K562 (cell line): Measurements from ENCODE around the gene MYO3B. TPM values are rescaled to one million over a fixed set of nuclear protein-coding genes. Genes with fewer than 3 reads are reported as not detected.

Experiments
- ATAC-seq: fragments of 200-7000 bp; cut with Tn5 transposase; 3 replicates; pipeline ENCODE4 v1.9.1; 2020; ENCODE audit warnings: moderate library complexity
- BruUV-seq: library from RNA; stranded (reverse); fragments of 400-500 nt; replicated peaks from 2 replicates; lab custom pipeline; 2021; lab: Mats Ljungman, UMichigan
- CTCF ChIA-PET: fragments of 300-600 bp; formaldehyde crosslinking; extraction: SDS; loops from one replicate; lab custom pipeline; 2021; ENCODE audit warnings: low intra/inter-chr PET ratio; lab: Yijun Ruan, JAX
- POLR2A ChIA-PET: fragments of 300-600, 350-650 bp; sonication (Branson Sonifier 250); formaldehyde crosslinking; extraction: SDS; loops from one replicate; lab custom pipeline; 2021; ENCODE audit warnings: antibody characterized with exemption, inconsistent platforms; lab: Yijun Ruan, JAX
- DNase-seq, 4 experiments: peaks; one replicate each; pipeline versions ENCODE4 v3.0.0 to v3.0.0-alpha.2; 2011 to 2018; ENCODE audit warnings: low spot score in 3 of 4, mixed read lengths in 3 of 4; ENCODE audit errors: extremely low read depth in 1 of 4
- FAIRE-seq: peaks from 2 replicates; lab custom pipeline; 2011; peaks lifted over from hg19 to GRCh38; lab: Jason Lieb, UNC
- H2AFZ ChIP-seq: 2 replicates; pipeline ENCODE4 v1.6.0; 2011; ENCODE audit warnings: low read depth, low read length, control low read depth, inconsistent platforms
- H3K27ac ChIP-seq: fragments of 200-600 bp; 3 replicates; pipeline ENCODE4 v1.8.0; 2011; ENCODE audit warnings: low read depth, mild to moderate bottlenecking, control low read depth, inconsistent platforms, low read length, moderate library complexity, mixed read lengths; ENCODE audit errors: extremely low read depth
- H3K27me3 ChIP-seq, 2 experiments: fragments of 300-600 bp in 1 of 2; 2 replicates in 1 of 2; 3 replicates in 1 of 2; pipeline versions ENCODE4 v1.6.0 to v1.8.0; 2011; ENCODE audit warnings: inconsistent platforms in 2 of 2, low read length in 2 of 2, mild to moderate bottlenecking in 1 of 2, mixed read lengths in 1 of 2, moderate library complexity in 1 of 2; ENCODE audit not compliant: control insufficient read depth in 2 of 2, insufficient read depth in 2 of 2
- H3K36me3 ChIP-seq: fragments of 300-600 bp; 3 replicates; pipeline ENCODE4 v1.8.0; 2011; ENCODE audit warnings: mild to moderate bottlenecking, low read length, inconsistent platforms; ENCODE audit not compliant: control insufficient read depth, insufficient read depth
- H3K4me1 ChIP-seq, 2 experiments: fragments of 200-600 bp in 1 of 2; replicated peaks in 1 of 2; 2 replicates in 1 of 2; 3 replicates in 1 of 2; pipeline versions ENCODE4 v1.5.1 to v1.8.0; 2011; ENCODE audit warnings: inconsistent platforms in 2 of 2, low read length in 2 of 2, mild to moderate bottlenecking in 1 of 2, mixed read lengths in 1 of 2, moderate library complexity in 1 of 2; ENCODE audit not compliant: control insufficient read depth in 2 of 2, insufficient read depth in 2 of 2
- H3K4me2 ChIP-seq: 2 replicates; pipeline ENCODE4 v1.6.1; 2011; ENCODE audit warnings: low read length, control low read depth, inconsistent platforms, mixed read lengths; ENCODE audit not compliant: insufficient read depth
- H3K4me3 ChIP-seq: fragments of 200-600 bp; sonication (generic), shearing (Covaris generic); 2 replicates; pipeline ENCODE4 v1.5.1; 2016; ENCODE audit warnings: control low read depth, inconsistent platforms
- H3K79me2 ChIP-seq: fragments of 200-600 bp; 3 replicates; pipeline ENCODE4 v1.8.0; 2011; ENCODE audit warnings: low read length, inconsistent platforms; ENCODE audit not compliant: control insufficient read depth, insufficient read depth
- H3K9ac ChIP-seq, 2 experiments: 2 replicates each; pipeline versions ENCODE4 v1.6.0 to v1.6.1; 2011; ENCODE audit warnings: low read depth in 2 of 2, low read length in 2 of 2, control low read depth in 1 of 2, inconsistent platforms in 1 of 2, mild to moderate bottlenecking in 1 of 2, mixed read lengths in 1 of 2; ENCODE audit not compliant: insufficient read depth in 1 of 2
- H3K9me1 ChIP-seq: one replicate; pipeline ENCODE4 v1.6.0; 2011; ENCODE audit warnings: inconsistent platforms, mild to moderate bottlenecking, low read length, moderate library complexity; ENCODE audit not compliant: control insufficient read depth, insufficient read depth
- H3K9me3 ChIP-seq: replicated peaks from 2 replicates; pipeline ENCODE4 v1.5.1; 2011; ENCODE audit warnings: low read depth, low read length, inconsistent platforms; ENCODE audit not compliant: control insufficient read depth, insufficient read depth
- H4K20me1 ChIP-seq: replicated peaks from 2 replicates; pipeline ENCODE4 v1.6.1; 2011; ENCODE audit warnings: low read length, inconsistent platforms, mixed read lengths; ENCODE audit not compliant: control insufficient read depth, insufficient read depth
- DMBX1 ChIP-seq: fragments of 250-450 bp; sonication (Bioruptor Pico); IDR thresholded peaks from 2 replicates; pipeline ENCODE4 v1.8.0; 2022; ENCODE audit warnings: inconsistent platforms, mild to moderate bottlenecking, moderate library complexity, borderline replicate concordance
- FOXA1 ChIP-seq: fragments of 450-650 bp; IDR thresholded peaks from 2 replicates; pipeline ENCODE4 v1.6.1; 2016; ENCODE audit warnings: mild to moderate bottlenecking, borderline replicate concordance
- GTF2A2 ChIP-seq: IDR thresholded peaks from 2 replicates; pipeline ENCODE4 v1.6.1; 2016; ENCODE audit warnings: mild to moderate bottlenecking, missing genetic modification characterization, missing compliant biosample characterization
- GTF3C2 ChIP-seq: IDR thresholded peaks from 3 replicates; pipeline ENCODE4 v1.6.1; 2011; ENCODE audit warnings: borderline replicate concordance, mild to moderate bottlenecking, moderate library complexity; ENCODE audit not compliant: insufficient read length; ENCODE audit errors: extremely low read depth
- HLTF ChIP-seq: fragments of 450-650 bp; IDR thresholded peaks from 2 replicates; pipeline ENCODE4 v1.6.1; 2016
- MCM3 ChIP-seq: fragments of 450-650 bp; IDR thresholded peaks from 2 replicates; pipeline ENCODE4 v1.6.1; 2016
- NR4A1 ChIP-seq, 2 experiments: fragments of 250-450 bp in 1 of 2; fragments of 450-650 bp in 1 of 2; sonication (Bioruptor Pico) in 1 of 2; IDR thresholded peaks; 2 replicates each; pipeline versions ENCODE4 v1.4.0 to v1.6.1; 2016 to 2020; ENCODE audit warnings: mild to moderate bottlenecking in 2 of 2, missing compliant biosample characterization in 1 of 2, missing genetic modification characterization in 1 of 2, moderate library complexity in 1 of 2
- PHF20 ChIP-seq: fragments of 450-650 bp; IDR thresholded peaks from 2 replicates; pipeline ENCODE4 v1.6.1; 2018; ENCODE audit not compliant: partially characterized antibody
- RFX1 ChIP-seq: fragments of 450-650 bp; IDR thresholded peaks from 2 replicates; pipeline ENCODE4 v1.6.1; 2016; ENCODE audit warnings: mild to moderate bottlenecking, moderate library complexity
- TAF15 ChIP-seq: fragments of 200-400 bp; formaldehyde crosslinking; IDR thresholded peaks from 2 replicates; pipeline ENCODE4 v1.6.1; 2017; ENCODE audit warnings: mild to moderate bottlenecking, low read depth, low read length, moderate library complexity
- YY1 ChIP-seq, 3 experiments: IDR thresholded peaks; 2 replicates each; pipeline ENCODE4 v1.6.1; 2011; ENCODE audit warnings: low read length in 2 of 3, mild to moderate bottlenecking in 2 of 3, moderate library complexity in 2 of 3, borderline replicate concordance in 1 of 3, control low read depth in 1 of 3, low read depth in 1 of 3; ENCODE audit not compliant: insufficient read depth in 3 of 3, insufficient replicate concordance in 2 of 3, control insufficient read depth in 1 of 3, insufficient read length in 1 of 3; ENCODE audit errors: extremely low read depth in 1 of 3
- ZBTB17 ChIP-seq: fragments of 450-650 bp; formaldehyde crosslinking; IDR thresholded peaks from 2 replicates; pipeline ENCODE4 v1.4.0; 2020; ENCODE audit warnings: mild to moderate bottlenecking
- ZKSCAN8 ChIP-seq: fragments of 200-800 bp; sonication (Bioruptor generic); IDR thresholded peaks from 2 replicates; pipeline ENCODE4 v1.6.1; 2016; ENCODE audit warnings: missing genetic modification characterization, missing compliant biosample characterization
- ZNF12 ChIP-seq: sonication (generic); formaldehyde crosslinking; IDR thresholded peaks from 2 replicates; pipeline ENCODE4 v1.4.0; 2020; ENCODE audit warnings: mild to moderate bottlenecking, missing genetic modification reagents
- ZNF197 ChIP-seq: fragments of 200-800 bp; sonication (Bioruptor generic); IDR thresholded peaks from 2 replicates; pipeline ENCODE4 v1.6.1; 2016; ENCODE audit warnings: low read depth, missing genetic modification characterization, missing compliant biosample characterization
- ZNF668 ChIP-seq: fragments of 250-450 bp; sonication (Bioruptor Pico); IDR thresholded peaks from 2 replicates; pipeline ENCODE4 v1.8.0; 2022; ENCODE audit warnings: mild to moderate bottlenecking, inconsistent platforms
- WGBS: fragments of 100-300 bp; shearing (Covaris generic); methylation state at CpG from one replicate; pipeline ENCODE4 v1.1.6; 2016; ENCODE audit warnings: low coverage, mixed read lengths; ENCODE audit not compliant: insufficient coverage; ENCODE audit errors: missing lambda C conversion rate; 5-methylcytosine and 5-hydroxymethylcytosine counted together
- in situ Hi-C: fragments of 300-500 bp; cut with MboI; formaldehyde crosslinking; loops from 4 replicates; pipeline ENCODE4 v1.15.0; 2018; ENCODE audit warnings: inconsistent platforms, mixed read lengths
- intact Hi-C: fragments of 100-400 bp; cut with micrococcal nuclease; formaldehyde crosslinking; loops from 2 replicates; pipeline ENCODE4 v1.14.2; 2022
- polyA plus RNA-seq, 8 experiments: library from polyadenylated mRNA; depleted of rRNA in 4 of 8; stranded (reverse) in 5 of 8; unstranded in 3 of 8; fragments of >200 nt; fragmentation: Nextera tagmentation in 2 of 8; fragmentation: Illumina TruSeq in 1 of 8; extraction: Ambion mirVana in 2 of 8; extraction: Trizol in 1 of 8; gene quantifications; 2 replicates each; pipeline versions ENCODE4 v1.2.1 to v1.2.3, GENCODE V29; 2011 to 2014; ENCODE audit warnings: inconsistent platforms in 1 of 8, missing spikeins in 1 of 8
- total RNA-seq, 7 experiments: library from RNA; depleted of rRNA in 6 of 7; stranded (reverse); fragments of >200 nt in 6 of 7; fragmentation: Illumina TruSeq in 2 of 7; extraction: Trizol in 2 of 7; gene quantifications; 2 replicates each; pipeline versions ENCODE4 v1.2.1 to v1.2.3, GENCODE V29; 2011 to 2021; ENCODE audit warnings: low replicate concordance in 1 of 7

MYO3B gene
- total and polyA plus RNA-seq, 9 of the 15 experiments (the other 6 are each of a cell fraction or from before 2014, with no cell fraction given) = 2.7 to 6.5 (median 3.6) TPM

GRCh38 chr2:170360546-170361089 lies 182.7 kb downstream of the MYO3B start:
- no peak for FAIRE-seq
- H3K4me2 ChIP-seq = peak overlapping the region; percentile 78; the same call in 1 of the 2 replicates
- H3K36me3 ChIP-seq = no peaks in the 10 kb centered on the region
- intact Hi-C loops = loop anchor here (1.0 to 10.0 kb wide), 6 partner anchors 36 to 908 kb away; partner anchors contain the start of genes METTL5 and UBR3
- no peaks in the 10 kb centered on the region for H4K20me1 ChIP-seq
- H2AFZ ChIP-seq = peak overlapping the region; percentile 94
- peaks cover 0 to 52% of the 10 kb centered on the region in 2 experiments; a peak in 4 of 5 replicates for H3K4me1 ChIP-seq
- no peak for DNase-seq
- H3K9me1 ChIP-seq = no peaks in the 10 kb centered on the region
- WGBS = 55% methylated on average over 3 of the region's 3 CpGs
- H3K79me2 ChIP-seq = peaks cover 7% of the 10 kb centered on the region; the same call in 1 of the 3 replicates
- ChIA-PET CTCF (interaction anchor here (0.6 to 1.0 kb wide), 2 partner anchors 36 to 455 kb away, joined by 3 to 4 read pairs; no protein-coding TSS in a partner anchor), POLR2A (interaction anchor here (0.6 to 2.2 kb wide), 8 partner anchors 10 to 1943 kb away, joined by 3 to 9 read pairs (median 4); no protein-coding TSS in a partner anchor)
- no peak overlapping the region for H3K4me3 ChIP-seq
- in situ Hi-C loops = loop anchor here (5.0 to 10.0 kb wide), 2 partner anchors 123 to 454 kb away; partner anchors contain the start of gene GAD1
- H3K27me3 ChIP-seq = no peaks in the 10 kb centered on the region
- peak; percentile 4; the same call in 1 of the 3 replicates for ATAC-seq
- H3K9ac ChIP-seq = no peak overlapping the region
- BruUV-seq = no TSS peak
- no peaks in the 10 kb centered on the region for H3K9me3 ChIP-seq
- no peak overlapping the region for H3K27ac ChIP-seq
- TF ChIP-seq RFX1 (no peak), GTF2A2 (tag) (no peak), HLTF (no peak), NR4A1 (CRISPR knock-in tag; IDR thresholded peaks at IDR 0.05) (no peak), NR4A1 (tag; IDR thresholded peaks at IDR 0.05) (peak; percentile 75; the same call in 1 of the 2 replicates), YY1 (IDR thresholded peaks at IDR 0.05; ENCODE audit: borderline replicate concordance in 1 of 3, control insufficient read depth in 1 of 3, extremely low read depth in 1 of 3, insufficient read depth in 3 of 3, insufficient read length in 1 of 3, insufficient replicate concordance in 2 of 3, low read depth in 1 of 3, low read length in 2 of 3) (peak in 1 of 3 experiments; percentile 21), ZNF197 (CRISPR knock-in tag) (0 out of 2 replicates have a peak, but pooled peaks have one; percentile 11), ZNF12 (CRISPR knock-in tag) (no peak), GTF3C2 (no peak), MCM3 (no peak), FOXA1 (no peak), ZKSCAN8 (CRISPR knock-in tag) (peak; percentile 57; the same call in 1 of the 2 replicates), TAF15 (no peak), DMBX1 (0 out of 2 replicates have a peak, but pooled peaks have one; percentile 57), ZBTB17 (CRISPR knock-in tag) (peak; percentile 38; the same call in 1 of the 2 replicates), ZNF668 (no peak), PHF20 (no peak)
